H9 (cell line): Measurements from ENCODE around the gene TNK2. TPM values are rescaled to one million over a fixed set of nuclear protein-coding genes. Genes with fewer than 3 reads are reported as not detected.

Experiments used
- DNase-seq: peaks from one replicate; pipeline ENCODE4 v3.0.0-alpha.2; 2017
- H2AFZ ChIP-seq: one replicate; pipeline ENCODE4 v1.6.1; 2013; ENCODE audit warnings: mild to moderate bottlenecking, low read length, control low read depth, moderate library complexity
- H2AK5ac ChIP-seq: 2 replicates; pipeline ENCODE4 v1.6.1; 2013; ENCODE audit warnings: low read length, control low read depth, mixed read lengths; ENCODE audit not compliant: insufficient read length
- H2BK120ac ChIP-seq: one replicate; pipeline ENCODE4 v1.6.1; 2013; ENCODE audit warnings: low read depth, mild to moderate bottlenecking, low read length, control low read depth, inconsistent platforms; ENCODE audit not compliant: poor library complexity, severe bottlenecking
- H2BK12ac ChIP-seq: 2 replicates; pipeline ENCODE4 v1.6.1; 2013; ENCODE audit warnings: low read length, control low read depth, mixed read lengths, low read depth; ENCODE audit not compliant: insufficient read length
- H2BK15ac ChIP-seq: 2 replicates; pipeline ENCODE4 v1.6.1; 2013; ENCODE audit warnings: low read depth, low read length, control low read depth
- H2BK20ac ChIP-seq: one replicate; pipeline ENCODE4 v1.6.1; 2013; ENCODE audit warnings: low read depth, mild to moderate bottlenecking, low read length, control low read depth, inconsistent platforms; ENCODE audit not compliant: poor library complexity, severe bottlenecking
- H2BK5ac ChIP-seq: 2 replicates; pipeline ENCODE4 v1.6.1; 2013; ENCODE audit warnings: low read length, control low read depth, mixed read lengths; ENCODE audit not compliant: insufficient read length
- H3K14ac ChIP-seq: 2 replicates; pipeline ENCODE4 v1.6.1; 2013; ENCODE audit warnings: low read length, control low read depth; ENCODE audit not compliant: insufficient read depth
- H3K18ac ChIP-seq: 2 replicates; pipeline ENCODE4 v1.6.1; 2013; ENCODE audit warnings: low read depth, mild to moderate bottlenecking, mixed read lengths, low read length, control low read depth; ENCODE audit not compliant: insufficient read length
- H3K23ac ChIP-seq: 2 replicates; pipeline ENCODE4 v1.6.1; 2013; ENCODE audit warnings: low read length, control low read depth, mixed read lengths, low read depth; ENCODE audit not compliant: insufficient read length
- H3K23me2 ChIP-seq: 2 replicates; pipeline ENCODE4 v1.6.1; 2013; ENCODE audit warnings: low read depth, mild to moderate bottlenecking, mixed read lengths, low read length, control low read depth; ENCODE audit not compliant: insufficient read length, poor library complexity, severe bottlenecking
- H3K27ac ChIP-seq: 2 replicates; pipeline ENCODE4 v1.5.1; 2013; ENCODE audit warnings: low read length, control low read depth, mixed read lengths, low read depth; ENCODE audit not compliant: insufficient read length
- H3K27me3 ChIP-seq: 2 replicates; pipeline ENCODE4 v1.6.1; 2013; ENCODE audit warnings: low read length, control low read depth, inconsistent platforms; ENCODE audit not compliant: insufficient read depth
- H3K4ac ChIP-seq: 2 replicates; pipeline ENCODE4 v1.6.1; 2013; ENCODE audit warnings: low read depth, mild to moderate bottlenecking, control low read depth, inconsistent platforms, low read length, moderate library complexity
- H3K4me1 ChIP-seq: 2 replicates; pipeline ENCODE4 v1.6.1; 2013; ENCODE audit warnings: low read length, control low read depth, inconsistent platforms; ENCODE audit not compliant: insufficient read depth
- H3K4me2 ChIP-seq: 2 replicates; pipeline ENCODE4 v1.6.1; 2013; ENCODE audit warnings: low read length, control low read depth, mixed read lengths; ENCODE audit not compliant: insufficient read length, insufficient read depth
- H3K56ac ChIP-seq: 2 replicates; pipeline ENCODE4 v1.6.1; 2013; ENCODE audit warnings: low read depth, mild to moderate bottlenecking, mixed read lengths, low read length, control low read depth; ENCODE audit not compliant: insufficient read length
- H3K79me1 ChIP-seq: 2 replicates; pipeline ENCODE4 v1.6.1; 2013; ENCODE audit warnings: low read depth, mild to moderate bottlenecking, moderate library complexity, low read length, control low read depth, inconsistent platforms; ENCODE audit not compliant: insufficient read depth, poor library complexity, severe bottlenecking
- H3K79me2 ChIP-seq: 2 replicates; pipeline ENCODE4 v1.6.1; 2013; ENCODE audit warnings: low read length, control low read depth, inconsistent platforms; ENCODE audit not compliant: insufficient read depth
- H3K9ac ChIP-seq: 2 replicates; pipeline ENCODE4 v1.6.1; 2013; ENCODE audit warnings: low read length, control low read depth, mixed read lengths; ENCODE audit not compliant: insufficient read length; ENCODE audit errors: extremely low read depth
- H3K9me3 ChIP-seq: one replicate; pipeline ENCODE4 v1.6.1; 2013; ENCODE audit warnings: low read depth, low read length, inconsistent platforms; ENCODE audit not compliant: control insufficient read depth
- H3T11ph ChIP-seq: one replicate; pipeline ENCODE4 v1.6.1; 2013; ENCODE audit warnings: mild to moderate bottlenecking, low read length, control low read depth, inconsistent platforms
- H4K20me1 ChIP-seq: one replicate; pipeline ENCODE4 v1.6.1; 2013; ENCODE audit not compliant: control insufficient read depth, insufficient read length, insufficient read depth
- H4K5ac ChIP-seq: 2 replicates; pipeline ENCODE4 v1.6.1; 2013; ENCODE audit warnings: low read depth, mild to moderate bottlenecking, mixed read lengths, low read length, control low read depth; ENCODE audit not compliant: insufficient read length
- H4K8ac ChIP-seq: replicated peaks from 2 replicates; pipeline ENCODE4 v1.6.1; 2013; ENCODE audit warnings: low read length, control low read depth, mixed read lengths, low read depth; ENCODE audit not compliant: insufficient read length
- H4K91ac ChIP-seq: 2 replicates; pipeline ENCODE4 v1.6.1; 2013; ENCODE audit warnings: low read depth, mild to moderate bottlenecking, moderate library complexity, mixed read lengths, low read length, control low read depth; ENCODE audit not compliant: insufficient read length
- H3K27ac Mint-ChIP-seq, 3 experiments: 2 replicates in 2 of 3; 3 replicates in 1 of 3; pipeline ENCODE4 v1.8.0; 2020 to 2021; ENCODE audit warnings: mixed read lengths in 3 of 3, mild to moderate bottlenecking in 1 of 3, moderate library complexity in 1 of 3
- H3K27me3 Mint-ChIP-seq: 2 replicates; pipeline ENCODE4 v1.8.0; 2021; ENCODE audit warnings: low read depth, mild to moderate bottlenecking, moderate library complexity, mixed read lengths
- H3K36me3 Mint-ChIP-seq, 3 experiments: 2 replicates in 2 of 3; 3 replicates in 1 of 3; pipeline ENCODE4 v1.8.0; 2020 to 2021; ENCODE audit warnings: low read depth in 3 of 3, mixed read lengths in 3 of 3; ENCODE audit not compliant: insufficient read depth in 1 of 3
- H3K4me1 Mint-ChIP-seq, 2 experiments: 2 replicates each; pipeline ENCODE4 v1.8.0; 2020; ENCODE audit warnings: mixed read lengths in 2 of 2
- H3K4me3 Mint-ChIP-seq, 2 experiments: 2 replicates in 1 of 2; 3 replicates in 1 of 2; pipeline ENCODE4 v1.8.0; 2020 to 2021; ENCODE audit warnings: mild to moderate bottlenecking in 2 of 2, mixed read lengths in 2 of 2, moderate library complexity in 1 of 2
- H3K9me3 Mint-ChIP-seq, 2 experiments: 2 replicates in 1 of 2; 3 replicates in 1 of 2; pipeline ENCODE4 v1.8.0; 2020; ENCODE audit warnings: mild to moderate bottlenecking in 2 of 2, mixed read lengths in 2 of 2, moderate library complexity in 1 of 2
- WGBS: extraction: QIAGEN DNeasy Blood & Tissue Kit; methylation state at CpG from one replicate; pipeline ENCODE4 v1.1.7; 2013; ENCODE audit warnings: missing lambda C conversion rate, low lambda C conversion rate, mixed read lengths; ENCODE audit not compliant: insufficient read length; ENCODE audit errors: extremely low coverage; 5-methylcytosine and 5-hydroxymethylcytosine counted together
- total RNA-seq: library from RNA; stranded (reverse); gene quantifications from 2 replicates; pipeline ENCODE4 v1.2.1, GENCODE V29; 2021
- TF ChIP-seq, protein P1 (sequence below): fragments of 200-600 bp; sonication (generic); conservative IDR thresholded peaks from 3 replicates; pipeline ENCODE4 v1.8.0; 2021; ENCODE audit warnings: antibody characterized with exemption, mild to moderate bottlenecking

The TNK2 gene
- total RNA-seq, 1 experiment from 2014 or later: 34.5 TPM

DNA sequence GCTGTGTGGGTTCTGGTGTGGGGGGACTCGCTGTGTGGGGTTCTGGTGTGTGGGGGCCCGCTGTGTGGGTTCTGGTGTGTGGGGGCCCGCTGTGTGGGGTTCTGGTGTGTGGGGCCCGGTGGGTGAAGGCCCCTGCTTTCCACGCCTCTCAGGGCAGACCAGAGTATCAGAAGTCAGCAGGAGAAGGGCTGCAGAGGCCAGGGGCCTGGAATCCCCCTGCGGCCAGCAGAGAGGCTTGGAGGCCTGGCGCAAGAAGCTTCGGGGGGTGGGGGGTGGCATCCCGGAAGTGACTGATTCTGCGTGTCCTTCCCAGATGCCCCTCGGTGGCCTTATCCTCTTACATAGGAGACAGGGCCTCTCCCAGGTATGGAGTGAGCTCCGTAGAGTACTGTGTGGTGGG, 37.4 kb downstream of the TNK2 start:
- Histone ChIP-seq H3K18ac (no peak overlapping the region), H2BK20ac (no peak overlapping the region), H3K27me3 (no peaks in the 10 kb centered on the region), H2BK12ac (no peak overlapping the region), H3K27ac (no peak overlapping the region), H2AFZ (no peak overlapping the region), H3K23me2 (no peaks in the 10 kb centered on the region), H2BK15ac (no peak overlapping the region), H3K79me2 (no peaks in the 10 kb centered on the region), H2BK5ac (no peak overlapping the region), H4K20me1 (peaks cover 2% of the 10 kb centered on the region), H4K5ac (no peak overlapping the region), H3K56ac (no peak overlapping the region), H4K91ac (no peak overlapping the region), H3K23ac (no peak overlapping the region), H3K14ac (no peak overlapping the region), H3T11ph (no peak overlapping the region), H3K79me1 (no peaks in the 10 kb centered on the region), H3K4me1 (no peaks in the 10 kb centered on the region), H2BK120ac (no peak overlapping the region), H3K4ac (no peak overlapping the region), H4K8ac (no peak overlapping the region), H3K9me3 (no peaks in the 10 kb centered on the region), H3K4me2 (no peak overlapping the region), H3K9ac (no peak overlapping the region), H2AK5ac (no peak overlapping the region)
- H3K36me3 Mint-ChIP-seq: peaks cover 0 to 12% (median 10%) of the 10 kb centered on the region in 3 experiments; a peak in 6 of 7 replicates
- no peaks in the 10 kb centered on the region for H3K27me3 Mint-ChIP-seq
- no peak overlapping the region for H3K27ac Mint-ChIP-seq
- no CpG with 5 or more reads among the region's 12 CpGs for WGBS
- TF ChIP-seq, protein P1, sequence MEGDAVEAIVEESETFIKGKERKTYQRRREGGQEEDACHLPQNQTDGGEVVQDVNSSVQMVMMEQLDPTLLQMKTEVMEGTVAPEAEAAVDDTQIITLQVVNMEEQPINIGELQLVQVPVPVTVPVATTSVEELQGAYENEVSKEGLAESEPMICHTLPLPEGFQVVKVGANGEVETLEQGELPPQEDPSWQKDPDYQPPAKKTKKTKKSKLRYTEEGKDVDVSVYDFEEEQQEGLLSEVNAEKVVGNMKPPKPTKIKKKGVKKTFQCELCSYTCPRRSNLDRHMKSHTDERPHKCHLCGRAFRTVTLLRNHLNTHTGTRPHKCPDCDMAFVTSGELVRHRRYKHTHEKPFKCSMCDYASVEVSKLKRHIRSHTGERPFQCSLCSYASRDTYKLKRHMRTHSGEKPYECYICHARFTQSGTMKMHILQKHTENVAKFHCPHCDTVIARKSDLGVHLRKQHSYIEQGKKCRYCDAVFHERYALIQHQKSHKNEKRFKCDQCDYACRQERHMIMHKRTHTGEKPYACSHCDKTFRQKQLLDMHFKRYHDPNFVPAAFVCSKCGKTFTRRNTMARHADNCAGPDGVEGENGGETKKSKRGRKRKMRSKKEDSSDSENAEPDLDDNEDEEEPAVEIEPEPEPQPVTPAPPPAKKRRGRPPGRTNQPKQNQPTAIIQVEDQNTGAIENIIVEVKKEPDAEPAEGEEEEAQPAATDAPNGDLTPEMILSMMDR: no peak
- no peak for DNase-seq
- no peak overlapping the region for H3K4me3 Mint-ChIP-seq
- H3K9me3 Mint-ChIP-seq: no peaks in the 10 kb centered on the region
- H3K4me1 Mint-ChIP-seq: no peaks in the 10 kb centered on the region; a peak in 1 of 4 replicates
